GM18508 (cell line): ENCODE results near the gene PDK2.

Experiments
- ATAC-seq: cut with Tn5 transposase; IDR thresholded peaks from one replicate; pipeline ENCODE4 v1.9.1; 2021; ENCODE audit warnings: moderate number of reproducible peaks; ENCODE audit not compliant: insufficient read depth, unreplicated experiment

PDK2 gene

DNA sequence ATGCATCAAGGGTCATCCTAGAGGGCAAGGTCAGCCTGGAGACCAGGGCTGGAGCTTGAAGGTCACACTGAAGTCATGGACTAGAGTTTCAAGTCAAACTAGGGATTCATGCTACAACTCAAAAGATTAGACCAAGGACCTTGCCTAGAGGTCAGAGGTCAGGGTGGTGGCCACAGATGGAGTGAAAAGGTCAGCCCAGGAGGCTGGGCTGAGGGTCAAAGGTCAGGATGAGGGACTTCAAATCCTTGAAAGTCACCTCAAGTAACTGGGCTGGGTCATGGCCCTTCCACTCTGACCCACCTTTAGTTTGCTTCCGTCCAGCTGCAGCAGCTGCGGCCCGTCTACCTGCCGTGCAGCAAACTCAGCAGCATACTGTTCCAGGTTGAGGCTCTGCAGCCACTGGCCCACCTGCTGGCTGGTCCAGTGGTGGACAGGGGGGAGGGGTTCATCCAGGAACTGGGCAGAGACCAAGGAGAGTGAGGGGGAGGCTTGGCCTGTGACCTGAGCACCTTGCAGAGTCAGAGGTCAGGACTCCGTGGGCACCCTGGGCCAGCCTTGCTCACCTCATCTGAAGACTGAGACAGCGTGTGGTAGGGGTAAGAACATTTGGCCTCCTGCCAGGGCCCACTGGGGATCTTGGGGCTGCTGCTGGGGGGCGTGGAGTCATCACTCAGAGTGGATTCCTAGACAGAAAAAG, 18.6 kb downstream of the PDK2 start:
- no peak for ATAC-seq

DNA sequence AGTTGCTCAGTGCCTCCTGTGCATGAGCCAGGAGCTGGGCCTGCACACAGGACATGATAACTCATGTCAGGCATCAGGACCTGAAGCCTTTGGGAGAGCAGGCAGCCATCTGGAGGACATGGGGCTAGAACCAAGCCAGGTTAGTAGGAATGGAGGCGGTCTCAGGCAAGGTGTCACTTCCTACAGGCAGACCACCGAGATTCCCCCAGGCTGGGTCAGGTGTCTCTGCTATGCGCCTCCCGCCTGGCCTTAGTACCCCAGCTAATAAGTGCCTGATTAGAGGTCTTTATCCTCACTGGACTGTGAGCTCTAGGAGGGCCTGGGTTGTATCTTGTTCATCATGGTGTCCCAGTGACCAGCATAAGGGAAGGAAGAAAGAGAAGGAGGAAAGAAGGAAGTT, 19.2 kb downstream of the PDK2 start:
- ATAC-seq, result no peak

DNA sequence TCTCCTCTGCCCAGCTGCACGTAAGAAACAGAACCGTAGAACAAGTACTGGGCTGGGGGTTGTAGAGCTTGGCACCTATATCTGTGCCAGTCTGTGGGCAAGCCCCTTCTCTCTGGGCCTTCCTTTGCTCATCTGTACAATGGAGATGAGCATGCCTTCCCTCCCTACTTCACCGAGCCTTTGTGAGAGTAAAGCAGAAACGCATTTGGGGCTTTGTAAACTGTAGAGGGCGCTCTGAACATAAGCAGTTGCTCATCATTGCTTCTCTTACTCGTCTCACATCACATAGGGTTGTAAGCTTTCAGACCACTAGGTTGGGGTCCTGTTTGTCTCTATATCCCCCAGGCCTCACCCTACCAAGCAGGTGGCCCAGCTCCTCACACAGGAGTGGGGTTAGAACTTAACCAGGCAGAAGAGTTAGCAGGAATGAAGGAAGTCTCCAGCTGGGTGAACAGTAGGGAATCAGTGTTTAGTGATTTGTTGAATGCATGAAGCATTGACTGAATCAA, 19.8 kb downstream of the PDK2 start:
- ATAC-seq, result no peak

DNA sequence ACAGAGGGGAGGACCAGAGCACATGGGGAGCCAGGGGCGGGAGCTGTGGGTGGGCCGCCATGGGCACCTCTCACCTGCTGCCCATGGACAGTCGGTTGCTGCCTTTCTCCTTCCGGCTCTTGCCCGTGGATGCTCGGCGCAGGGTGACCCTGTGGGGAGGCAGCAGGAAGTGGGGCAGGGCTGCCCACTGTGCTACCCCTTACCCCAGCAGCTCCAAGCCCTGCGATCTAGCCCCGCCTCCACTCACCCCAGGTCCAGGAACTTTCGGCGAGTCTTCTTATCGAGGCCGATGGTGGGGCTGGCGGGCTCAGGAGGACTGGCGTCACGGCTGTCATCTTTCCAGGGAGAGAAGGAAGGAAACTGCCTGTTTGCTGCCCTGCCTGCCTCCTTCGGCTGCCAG, 20.6 kb downstream of the PDK2 start:
- no peak for ATAC-seq

DNA sequence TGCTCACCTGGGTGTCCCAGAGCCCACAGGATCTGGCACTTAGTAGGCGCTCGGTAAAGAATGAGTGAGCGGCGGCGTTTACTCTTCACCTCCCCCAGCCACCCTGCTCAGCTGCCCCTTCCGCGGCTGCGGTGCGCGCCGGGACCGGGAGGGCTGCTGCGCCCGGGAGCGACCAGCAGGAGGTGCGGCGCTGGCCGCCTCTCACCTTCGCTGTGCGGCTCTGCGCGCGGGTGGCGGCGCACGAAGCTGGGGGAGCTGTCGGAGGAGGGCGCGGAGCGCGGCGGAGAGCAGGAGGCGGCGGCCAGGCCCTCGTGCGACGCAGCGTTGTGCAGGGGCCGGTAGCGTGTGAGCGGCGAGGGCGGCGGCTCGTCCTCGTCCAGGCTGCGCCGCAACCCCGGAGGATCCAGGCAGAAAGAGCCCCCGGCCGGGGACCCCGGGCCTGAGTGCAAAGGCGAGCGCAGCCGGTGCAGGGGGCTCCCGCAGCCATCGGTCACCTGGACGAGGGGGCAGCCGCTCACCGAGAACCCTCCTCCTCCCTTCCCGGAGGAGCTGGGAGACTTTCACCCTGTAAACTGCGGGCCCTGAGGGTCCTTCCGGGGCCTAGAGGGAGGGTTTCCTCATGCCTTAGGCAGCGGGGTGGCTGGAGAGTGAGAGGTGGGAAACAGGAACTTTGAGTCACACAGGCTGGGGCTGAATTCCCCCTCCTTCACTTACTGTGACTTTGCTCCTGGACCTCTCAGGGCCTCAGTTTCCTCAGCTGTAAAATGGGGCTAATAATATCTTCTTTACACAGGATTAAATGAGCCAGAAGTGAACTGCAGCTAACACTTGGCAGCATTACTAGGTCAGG, 22.3 kb downstream of the PDK2 start:
- ATAC-seq, result no peak

DNA sequence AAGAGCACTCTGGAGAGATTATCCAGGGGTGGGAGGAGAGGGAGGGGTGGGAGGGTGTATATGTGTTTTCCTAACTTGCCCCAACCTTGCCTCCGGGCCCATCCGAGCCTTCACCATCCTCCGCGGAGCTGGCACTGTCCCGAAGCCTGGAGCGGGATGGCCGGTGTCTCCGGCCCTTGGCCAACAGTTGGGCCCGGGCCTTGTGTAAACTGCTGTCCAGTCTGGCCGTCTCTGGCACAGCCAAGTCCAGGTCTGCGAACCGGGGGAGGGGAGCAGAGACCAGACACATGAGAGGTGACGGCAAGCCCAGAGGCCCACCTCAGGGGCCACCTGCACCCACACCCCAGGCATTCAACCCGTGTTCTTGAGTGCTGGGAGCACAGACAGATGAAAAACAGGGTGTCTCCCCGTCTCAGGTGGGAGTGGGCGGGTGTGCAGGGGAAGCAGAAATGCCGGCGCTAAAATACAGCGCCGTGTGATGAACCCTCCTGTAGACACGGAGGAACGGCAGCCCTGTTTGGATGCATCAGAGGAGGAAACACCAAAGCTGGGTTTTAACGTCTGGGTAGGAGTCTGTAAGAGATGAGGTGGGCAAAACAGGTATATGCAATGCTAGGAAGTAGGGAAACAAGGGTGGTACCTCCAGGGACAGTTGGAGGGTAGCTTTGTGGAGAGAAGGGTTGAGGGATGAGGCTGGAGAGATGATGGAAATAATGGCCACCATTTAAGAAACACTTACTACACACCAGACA, 23.1 kb downstream of the PDK2 start:
- ATAC-seq, result no peak

DNA sequence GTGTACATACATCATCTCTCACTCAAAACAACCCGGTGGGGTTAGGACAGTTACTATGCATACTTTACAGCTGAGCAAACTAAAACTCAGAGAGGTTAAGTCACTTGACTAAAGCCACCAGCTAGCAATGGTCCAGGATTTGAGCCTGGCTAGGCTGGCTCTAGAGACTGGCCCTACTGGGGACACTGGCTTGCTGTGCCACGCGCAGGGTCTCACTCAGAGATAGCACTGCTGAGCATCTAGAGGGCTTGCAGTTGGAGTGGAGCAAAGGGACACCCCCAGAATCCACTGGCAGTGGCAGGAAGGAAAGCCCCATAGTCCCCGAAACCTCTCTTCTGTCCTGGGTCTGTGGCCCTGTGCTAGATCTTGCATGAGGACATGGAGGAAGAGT, 23.7 kb downstream of the PDK2 start:
- no peak for ATAC-seq

DNA sequence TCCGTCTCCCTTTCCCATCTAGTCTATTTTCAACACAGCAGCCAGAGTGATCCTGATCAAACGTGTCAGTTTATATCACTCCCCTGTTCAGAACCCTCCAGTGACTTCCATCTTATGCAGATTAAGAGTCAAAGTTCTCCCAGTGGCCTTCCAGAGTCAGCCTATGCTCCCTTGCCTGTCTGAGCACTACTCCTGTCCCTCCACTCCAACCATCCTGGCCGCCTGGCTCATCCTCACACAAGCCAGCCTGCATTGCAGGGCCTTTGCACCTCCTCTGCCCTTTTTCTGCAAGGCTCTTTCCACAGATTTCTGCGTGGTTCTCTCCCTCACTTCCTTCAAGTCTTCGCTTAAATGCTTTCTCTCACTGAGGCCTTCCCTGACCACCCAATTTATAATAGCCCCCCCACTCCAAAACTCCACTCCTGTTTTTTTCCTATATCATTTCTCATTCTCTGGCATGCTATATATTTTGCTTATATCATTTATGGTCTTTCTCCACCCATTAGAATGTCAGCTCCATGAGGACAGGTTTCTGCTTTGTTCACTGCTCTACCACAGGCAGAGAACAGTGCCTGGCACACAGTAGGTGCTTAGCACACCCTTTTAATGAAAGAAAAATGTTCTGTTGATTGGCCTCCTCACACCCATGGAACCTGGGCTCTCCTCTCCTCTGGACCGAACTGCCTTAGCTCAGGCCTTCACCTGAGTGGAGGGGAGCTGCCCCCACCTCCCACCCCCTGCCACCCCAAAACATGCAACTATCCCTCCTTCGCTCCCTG, 25.5 kb downstream of the PDK2 start:
- ATAC-seq, result no peak

DNA sequence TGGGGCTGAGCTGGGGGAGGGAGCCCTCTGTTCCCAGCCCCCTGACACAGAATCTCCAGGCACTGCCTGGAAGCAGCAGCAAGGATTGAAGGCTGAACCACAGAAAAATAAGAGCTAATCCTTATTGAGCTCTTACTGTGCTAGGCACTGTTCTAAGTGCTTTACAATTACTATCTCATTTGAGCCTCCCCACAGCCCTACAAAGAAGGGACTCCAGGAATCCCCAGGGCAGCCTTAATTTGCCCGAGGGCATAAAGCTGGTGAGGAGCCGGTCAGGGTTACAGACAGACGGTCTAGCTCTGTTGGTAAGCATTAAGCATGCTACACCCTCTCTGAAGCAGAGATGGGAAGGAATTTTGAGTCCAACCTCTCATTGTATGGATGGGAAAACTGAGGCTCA, 27.8 kb downstream of the PDK2 start:
- no peak for ATAC-seq

DNA sequence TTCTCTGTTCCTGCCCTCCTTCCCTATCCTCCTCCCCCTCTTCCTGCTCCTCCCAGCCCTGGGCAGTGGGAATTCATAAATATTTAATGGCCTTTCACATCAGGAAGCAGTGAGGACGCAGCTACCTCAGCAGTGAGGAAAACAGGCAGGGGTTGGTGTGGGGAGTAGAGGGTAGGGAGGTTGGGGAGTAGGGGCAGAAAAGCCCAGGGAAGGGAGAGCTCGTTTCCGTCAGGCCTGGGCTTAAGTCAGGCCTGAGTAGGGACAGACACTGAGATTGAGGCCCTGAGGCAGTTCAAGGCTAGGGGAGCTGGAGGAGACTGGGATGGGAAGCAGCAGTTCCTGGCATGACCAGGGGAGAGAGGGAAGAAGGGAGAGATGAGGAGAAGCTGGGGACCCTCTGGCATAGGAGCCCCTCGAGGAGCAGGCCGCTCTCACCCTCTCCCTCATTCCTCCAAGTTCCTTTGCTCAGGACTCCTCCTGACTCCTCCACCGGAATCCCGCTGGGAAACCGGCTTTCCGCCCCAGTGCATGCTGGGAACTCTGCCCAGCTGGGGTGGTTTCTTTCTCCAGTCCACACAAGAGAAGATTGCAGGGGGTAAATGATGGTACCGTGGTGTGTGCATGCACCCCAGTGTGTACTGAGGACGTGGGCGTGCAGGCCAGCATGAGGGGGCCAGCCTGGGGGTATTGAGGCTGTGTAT, 28.6 kb downstream of the PDK2 start:
- ATAC-seq, result no peak

DNA sequence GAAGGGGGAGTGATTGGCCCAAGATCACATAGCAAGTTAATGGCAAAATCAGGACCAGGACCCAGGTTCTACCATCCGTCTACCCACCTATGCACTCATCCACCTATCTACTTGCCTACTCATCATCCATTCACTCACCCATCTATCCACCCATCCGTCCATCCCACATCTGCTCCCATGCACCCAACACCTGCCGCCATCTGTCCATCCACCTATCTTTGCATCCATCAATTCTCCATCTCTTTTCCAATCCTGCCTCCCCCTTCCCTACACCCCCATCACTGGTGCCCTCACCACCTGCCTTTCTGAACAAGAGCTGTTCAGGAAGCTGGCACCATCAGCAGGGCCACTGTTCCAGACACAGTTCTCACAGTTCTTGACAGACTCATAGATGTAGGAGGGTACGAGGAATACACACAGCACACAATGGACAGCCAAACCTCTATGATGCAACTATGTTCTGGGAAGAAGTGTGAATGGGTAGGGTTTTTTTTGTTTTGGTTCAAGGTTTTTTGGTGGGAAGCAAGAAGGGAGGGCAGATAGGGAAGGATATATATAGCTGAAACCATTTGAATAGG, 30.4 kb downstream of the PDK2 start:
- no peak for ATAC-seq

DNA sequence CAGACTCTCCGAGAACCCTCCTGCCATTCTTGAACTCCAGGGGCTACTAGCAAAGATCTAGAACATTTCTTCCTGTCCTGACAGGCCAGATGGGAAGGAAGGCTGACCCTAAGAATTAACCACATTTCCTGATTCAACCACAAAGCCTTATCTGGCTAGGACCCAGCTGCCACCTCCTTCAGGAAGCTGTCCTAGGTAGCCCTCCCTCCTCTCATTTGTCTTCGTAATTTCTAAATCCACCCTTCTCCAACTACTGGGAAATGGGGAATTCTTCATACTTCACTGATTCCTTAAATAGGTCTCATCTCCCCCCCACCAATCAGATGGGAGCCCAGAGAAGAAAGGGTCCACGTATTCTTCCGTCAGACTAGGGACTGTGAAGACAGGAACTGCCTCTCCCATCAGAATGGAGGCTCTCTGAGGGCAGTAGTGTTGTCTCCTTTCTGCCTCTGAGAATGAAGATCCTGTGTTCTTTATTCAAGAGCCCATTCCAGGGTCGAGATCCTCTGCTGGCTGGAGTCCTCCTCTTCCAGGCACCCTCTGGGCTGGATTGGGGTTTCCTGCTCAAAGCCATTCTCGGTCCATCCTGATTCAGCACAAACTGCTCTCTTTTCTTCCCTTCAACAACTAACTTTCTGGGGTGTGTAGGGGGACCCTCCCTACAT, 32.7 kb downstream of the PDK2 start:
- no peak for ATAC-seq

DNA sequence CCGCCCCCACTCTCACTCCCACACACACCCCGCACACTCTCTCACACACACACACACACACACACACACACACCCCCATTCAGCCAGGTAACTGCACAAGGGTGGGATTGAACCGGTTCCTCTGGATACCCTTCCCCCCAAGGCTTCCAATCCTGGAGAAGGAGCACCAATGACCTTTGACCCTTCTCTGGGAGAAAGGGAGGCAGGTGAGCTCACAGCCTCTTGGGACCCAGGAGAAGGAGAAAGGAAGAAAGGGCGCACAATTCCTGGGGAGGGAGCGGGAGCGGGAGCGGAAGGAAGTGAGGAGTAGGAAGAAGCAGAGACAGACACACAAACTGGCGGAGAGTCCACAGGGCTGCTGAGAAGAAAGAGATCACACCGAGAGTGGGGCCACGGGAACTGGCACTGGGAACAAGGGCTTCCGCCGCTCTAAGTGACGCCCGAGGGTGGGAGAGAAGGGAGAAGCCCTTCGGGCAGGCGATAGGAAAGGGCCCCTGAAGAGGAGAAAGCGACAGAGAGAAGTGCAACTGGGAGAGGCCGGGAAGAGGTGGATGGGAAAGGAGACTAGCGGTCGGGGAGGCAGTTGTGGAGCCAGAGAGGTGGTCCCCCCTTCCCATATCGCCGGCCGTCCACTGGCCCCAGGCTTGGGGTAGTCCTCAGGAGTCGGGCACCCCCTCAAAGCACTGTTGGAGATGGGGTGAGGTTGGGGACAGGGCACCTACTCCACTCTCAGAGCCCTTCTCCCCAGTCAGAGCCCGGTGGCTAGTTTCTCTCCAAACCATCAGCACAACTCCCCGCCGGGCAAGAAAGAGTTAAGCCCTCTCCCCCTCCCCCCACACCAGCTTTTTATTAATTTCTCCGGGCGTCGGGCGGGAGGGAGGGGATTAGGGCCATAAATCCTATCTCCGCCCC, 33.5 kb downstream of the PDK2 start:
- no peak for ATAC-seq

DNA sequence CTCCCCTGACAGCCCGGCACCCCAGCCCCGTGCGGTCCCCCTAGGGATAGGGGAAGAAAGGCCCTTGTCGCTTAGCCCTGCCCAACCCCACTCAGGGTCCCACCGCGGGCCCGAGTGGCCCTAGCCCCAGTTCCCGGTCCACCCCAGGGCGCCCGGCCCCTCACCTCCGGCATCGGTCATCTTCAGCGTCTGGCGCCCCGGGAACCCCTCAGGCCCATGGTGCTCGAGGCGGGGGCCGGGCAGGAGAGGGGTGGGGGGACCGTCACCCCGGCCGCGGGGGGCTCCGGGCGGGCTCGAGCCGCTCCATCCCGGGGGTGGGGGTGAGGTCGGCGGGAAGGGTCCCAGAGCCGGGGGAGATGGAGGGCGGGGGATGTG, 34.2 kb downstream of the PDK2 start:
- ATAC-seq, result no peak

DNA sequence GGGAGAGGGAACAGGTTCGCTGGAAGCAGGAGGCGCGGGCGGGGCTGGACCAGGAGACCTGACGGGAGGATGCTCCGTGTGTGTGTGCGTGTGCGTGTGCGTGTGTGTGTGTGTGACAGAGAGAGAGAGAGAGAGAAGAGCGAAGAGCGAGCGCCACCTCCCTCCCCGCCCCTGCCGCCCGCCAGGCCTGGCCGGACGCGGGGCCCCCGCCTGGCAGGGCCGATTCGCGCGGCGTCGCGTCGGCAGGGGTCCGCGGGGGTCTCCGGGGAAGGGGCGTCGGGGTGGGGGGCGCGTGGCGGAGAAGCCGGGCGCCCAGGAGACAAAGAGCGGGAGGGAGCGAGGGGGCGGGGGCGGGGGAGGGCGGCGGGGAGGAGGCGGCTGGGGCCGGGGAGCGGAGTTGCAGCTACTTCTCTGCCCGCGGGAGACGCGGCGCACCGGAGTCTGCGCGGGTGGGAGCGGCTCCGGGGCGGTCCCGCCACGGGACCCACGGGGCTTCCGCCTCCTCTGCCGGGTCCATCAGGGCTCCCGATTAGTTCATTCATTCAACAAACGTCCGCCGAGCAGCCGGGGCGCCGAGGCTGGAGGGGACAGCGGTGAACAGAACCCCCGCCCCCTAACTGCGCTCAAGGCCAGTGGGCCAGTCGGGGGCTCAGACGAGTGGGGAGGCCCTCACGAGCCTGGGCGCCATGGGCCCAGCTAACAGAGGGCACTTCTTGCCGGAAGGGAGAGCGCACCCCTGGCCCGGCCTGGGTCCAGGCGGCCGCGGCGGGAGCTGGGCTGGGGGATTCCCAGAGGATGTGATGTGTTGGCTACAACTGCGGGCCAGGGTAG, 34.8 kb downstream of the PDK2 start, which contains the start of gene SAMD14:
Gene SAMD14 (minus strand): TSS at position 433 of the 831 bp plus-strand sequence. CDS start 5,201 bp downstream, outside the sequence.
- no peak for ATAC-seq

DNA sequence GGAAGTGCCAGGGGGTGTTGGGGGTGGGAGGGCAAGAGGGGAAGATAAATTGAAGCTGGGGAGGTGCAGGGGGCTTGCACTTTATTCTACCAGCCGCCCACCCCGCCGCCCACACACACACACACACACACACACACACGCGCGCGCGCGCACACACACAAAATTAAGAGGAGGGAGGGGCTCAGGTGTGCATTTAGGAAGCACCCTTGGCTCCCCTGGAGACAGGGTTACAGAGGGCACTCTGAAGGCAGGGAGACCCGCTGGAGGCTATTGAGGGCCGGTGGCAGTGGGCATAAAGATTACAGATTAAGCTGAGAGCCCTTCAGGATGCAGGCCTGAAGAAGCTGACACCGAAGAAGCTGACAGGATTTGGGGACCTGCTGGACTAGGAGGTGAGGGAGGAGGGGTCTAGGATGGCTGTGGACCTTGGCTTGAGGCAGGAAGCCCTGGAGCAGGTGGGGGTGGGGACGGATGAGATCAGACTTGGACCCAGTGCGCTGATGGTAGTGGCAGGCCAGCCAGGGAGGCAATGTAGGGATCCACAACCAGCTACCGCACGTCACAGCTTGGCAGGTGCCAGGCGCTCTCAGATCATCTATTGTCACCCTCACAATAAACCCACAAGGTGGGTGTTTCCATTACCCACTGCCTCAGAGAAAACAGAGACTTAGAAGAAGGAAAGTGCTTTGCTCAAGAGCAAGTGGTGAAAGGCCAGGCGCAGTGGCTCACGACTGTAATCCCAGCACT, 35.6 kb downstream of the PDK2 start:
- ATAC-seq, result no peak
